Measurements from ENCODE around the gene BEND5.
A peak's percentile ranks its signal among the peaks of the same experiment; 100 is the strongest.

BEND5 gene

DNA sequence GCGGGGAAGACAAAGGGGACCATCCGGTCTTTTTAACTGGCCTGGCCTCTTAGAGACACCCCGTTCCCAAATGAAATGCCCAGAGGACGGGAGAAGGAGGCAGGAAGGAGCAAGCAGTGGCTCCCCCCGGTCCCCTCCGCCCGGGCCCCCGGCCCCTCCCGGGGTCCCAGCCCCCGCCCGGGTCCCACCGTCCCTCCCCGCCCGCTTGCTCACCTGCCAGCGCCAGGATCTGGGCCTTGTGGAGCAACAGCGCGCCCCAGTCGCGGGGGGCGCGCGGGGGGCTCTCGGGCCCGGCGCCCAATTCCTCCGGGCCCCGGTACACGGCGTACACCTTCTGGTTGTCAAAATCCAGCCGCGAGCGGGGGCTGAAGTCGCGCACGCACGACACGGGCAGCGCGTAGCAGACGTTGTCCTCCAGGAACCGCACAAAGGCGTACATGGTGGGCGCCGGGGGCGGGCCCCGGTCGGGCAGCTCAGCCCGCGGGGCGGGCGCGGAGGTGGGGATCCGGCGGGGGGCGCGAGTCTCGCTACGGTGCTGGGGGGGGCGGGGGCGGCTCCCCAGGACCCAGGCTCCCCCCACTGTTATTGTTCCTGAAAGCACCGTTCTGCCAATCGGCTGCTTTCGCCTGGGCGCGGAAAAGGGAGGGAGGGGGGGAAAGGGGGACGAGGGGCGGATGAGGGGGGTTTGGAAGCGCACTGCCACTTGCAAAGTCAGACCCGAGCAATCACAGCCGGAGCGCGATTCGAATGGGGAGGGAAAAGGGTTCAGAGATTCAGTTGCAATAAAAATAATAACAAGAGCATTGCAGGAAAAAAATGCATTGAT, at the start of gene BEND5:
Gene BEND5 (minus strand): TSS at position 499 of the 826 bp plus-strand sequence. CDS start 60 bp downstream, at position 439.
- Mint-ChIP-seq H3K9me3 (ENCODE audit: low read depth) (no peaks in the 10 kb centered on the region), H3K27ac (peak within 1 kb of the TSS; percentile 83), H3K4me3 (peak within 1 kb of the TSS; percentile 91), H3K4me1 (ENCODE audit: low read depth) (peaks cover 54% of the 10 kb centered on the region), H3K36me3 (peaks cover 5% of the 10 kb centered on the region), H3K27me3 (no peaks in the 10 kb centered on the region)

DNA sequence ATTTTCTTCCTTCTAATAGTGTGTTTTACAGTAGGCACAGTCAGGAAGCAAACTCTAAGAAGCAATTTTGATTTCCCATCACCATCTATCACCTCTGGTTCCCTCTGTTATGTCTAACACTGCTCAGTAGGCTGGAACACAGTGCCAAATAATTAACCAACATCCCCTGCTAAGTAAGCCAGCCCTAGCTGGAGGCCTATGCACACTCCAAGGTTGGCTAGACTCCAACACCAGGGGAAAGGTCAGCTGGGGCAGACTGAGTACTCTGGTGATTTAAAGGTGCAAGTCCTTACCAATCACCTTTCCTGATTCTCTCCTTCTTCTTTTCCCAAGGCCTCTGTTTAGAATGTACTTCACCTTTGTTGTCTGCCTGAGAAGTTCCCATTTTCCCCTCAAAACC, 46.5 kb upstream of the BEND5 start:
- H3K36me3 Mint-ChIP-seq = no peaks in the 10 kb centered on the region
- H3K4me3 Mint-ChIP-seq = no peak overlapping the region
- H3K4me1 Mint-ChIP-seq (ENCODE audit: low read depth) = no peaks in the 10 kb centered on the region
- peaks cover 11% of the 10 kb centered on the region for H3K27me3 Mint-ChIP-seq
- no peak overlapping the region for H3K27ac Mint-ChIP-seq
- H3K9me3 Mint-ChIP-seq (ENCODE audit: low read depth) = no peaks in the 10 kb centered on the region

- H3K9me3 Mint-ChIP-seq (ENCODE audit: low read depth) = no peaks in the 10 kb centered on the region
- no peak overlapping the region for H3K27ac Mint-ChIP-seq
- no peaks in the 10 kb centered on the region for H3K4me1 Mint-ChIP-seq (ENCODE audit: low read depth)
- H3K36me3 Mint-ChIP-seq = no peaks in the 10 kb centered on the region
- no peak overlapping the region for H3K4me3 Mint-ChIP-seq
- H3K27me3 Mint-ChIP-seq = peaks cover 7% of the 10 kb centered on the region
Observed at GRCh38 chr1:48820491-48820890, 43.8 kb upstream of the BEND5 start.

DNA sequence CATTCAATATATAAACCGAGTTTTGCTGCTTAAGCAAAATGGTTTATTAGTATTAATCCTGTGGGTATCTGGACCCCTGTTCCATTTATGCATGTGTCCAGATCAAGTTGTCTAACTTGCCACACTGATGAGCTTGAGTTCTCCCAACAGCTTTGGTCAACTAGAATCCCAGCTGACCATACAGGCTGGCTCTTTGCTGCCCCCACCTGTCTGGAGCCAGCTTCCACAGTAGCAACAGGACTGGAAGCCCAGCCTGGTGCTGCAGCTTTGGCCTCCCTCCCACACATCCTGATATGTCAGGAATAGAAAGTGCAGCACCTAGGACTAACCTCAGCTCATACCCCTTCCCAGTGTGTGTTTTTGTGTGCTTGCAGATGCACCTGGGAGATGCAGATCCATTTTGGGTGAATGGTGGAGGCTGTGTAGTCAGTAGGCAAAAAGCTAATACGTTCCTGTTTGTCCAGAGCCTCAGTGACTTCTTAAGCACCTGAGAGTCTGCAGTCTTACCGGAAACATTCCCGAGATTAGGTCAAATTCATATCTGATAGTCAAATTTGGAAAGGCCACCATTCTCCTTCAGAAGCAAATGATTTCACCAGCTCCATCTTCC, 40.9 kb upstream of the BEND5 start:
- Mint-ChIP-seq H3K27me3 (peaks cover 9% of the 10 kb centered on the region), H3K36me3 (no peaks in the 10 kb centered on the region), H3K27ac (no peak overlapping the region), H3K4me1 (ENCODE audit: low read depth) (no peaks in the 10 kb centered on the region), H3K9me3 (ENCODE audit: low read depth) (no peaks in the 10 kb centered on the region), H3K4me3 (no peak overlapping the region)

DNA sequence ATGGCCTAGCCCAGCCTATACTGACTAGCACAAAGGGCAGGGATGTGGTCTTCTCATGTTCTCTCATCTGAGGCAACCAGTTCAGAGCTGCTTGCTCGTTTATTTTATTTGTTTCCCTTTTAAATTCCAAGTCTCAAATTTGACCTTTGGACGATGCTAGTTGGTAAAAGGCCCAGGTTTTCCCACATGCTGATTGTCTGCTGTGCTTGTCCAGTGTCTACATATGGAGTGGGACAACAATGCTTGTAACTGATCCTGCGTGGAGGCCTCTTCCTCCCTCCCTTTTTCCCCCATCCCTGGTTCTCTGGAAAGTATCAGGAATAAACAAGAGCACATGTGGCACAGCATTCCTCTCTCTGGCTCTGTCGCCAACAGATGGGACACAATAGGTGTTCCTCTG, 34.0 kb upstream of the BEND5 start:
- Mint-ChIP-seq H3K9me3 (ENCODE audit: low read depth) (no peaks in the 10 kb centered on the region), H3K27ac (no peak overlapping the region), H3K36me3 (no peaks in the 10 kb centered on the region), H3K4me1 (ENCODE audit: low read depth) (no peaks in the 10 kb centered on the region), H3K4me3 (no peak overlapping the region), H3K27me3 (peaks cover 6% of the 10 kb centered on the region)

- H3K27me3 Mint-ChIP-seq = peaks cover 6% of the 10 kb centered on the region
- H3K27ac Mint-ChIP-seq = no peak overlapping the region
- no peaks in the 10 kb centered on the region for H3K4me1 Mint-ChIP-seq (ENCODE audit: low read depth)
- no peaks in the 10 kb centered on the region for H3K36me3 Mint-ChIP-seq
- no peak overlapping the region for H3K4me3 Mint-ChIP-seq
- H3K9me3 Mint-ChIP-seq (ENCODE audit: low read depth) = no peaks in the 10 kb centered on the region
Observed at GRCh38 chr1:48808496-48808895, 31.8 kb upstream of the BEND5 start.

DNA sequence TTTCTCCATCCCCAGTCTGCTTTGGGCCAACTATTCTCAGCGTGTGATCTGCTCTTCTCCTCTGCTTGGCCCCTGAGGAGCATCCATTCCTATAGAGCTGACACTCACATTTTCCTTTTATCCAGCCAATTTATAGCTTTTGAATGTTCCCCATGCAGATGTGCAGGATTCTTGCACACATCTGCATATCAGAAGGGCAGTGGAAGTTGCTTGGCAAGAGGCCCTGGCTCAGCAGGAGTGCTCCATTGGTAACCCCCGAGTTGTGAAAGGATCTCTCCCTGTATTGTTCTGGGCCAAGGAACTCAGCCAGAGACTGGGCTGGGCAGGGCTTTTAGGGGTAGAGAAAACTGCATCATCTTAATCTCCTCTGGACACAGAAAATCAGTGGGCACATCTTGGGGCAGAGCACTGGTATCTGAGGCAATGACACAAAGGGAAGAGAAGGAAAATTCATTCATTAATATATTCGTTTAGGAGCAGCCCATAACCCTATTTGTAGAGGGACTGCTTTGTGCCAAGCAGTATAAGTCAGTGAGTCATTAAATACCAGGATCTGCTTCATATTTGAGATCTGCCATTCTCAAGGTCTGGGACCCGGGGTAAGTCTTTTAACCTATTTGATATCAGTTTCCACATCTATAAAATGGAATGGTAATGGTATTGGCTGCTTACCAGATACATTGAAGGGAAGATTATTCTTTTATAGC, 31.0 kb upstream of the BEND5 start:
- Mint-ChIP-seq H3K9me3 (ENCODE audit: low read depth) (no peaks in the 10 kb centered on the region), H3K27me3 (peaks cover 6% of the 10 kb centered on the region), H3K36me3 (no peaks in the 10 kb centered on the region), H3K4me1 (ENCODE audit: low read depth) (no peaks in the 10 kb centered on the region), H3K4me3 (no peak overlapping the region), H3K27ac (no peak overlapping the region)

DNA sequence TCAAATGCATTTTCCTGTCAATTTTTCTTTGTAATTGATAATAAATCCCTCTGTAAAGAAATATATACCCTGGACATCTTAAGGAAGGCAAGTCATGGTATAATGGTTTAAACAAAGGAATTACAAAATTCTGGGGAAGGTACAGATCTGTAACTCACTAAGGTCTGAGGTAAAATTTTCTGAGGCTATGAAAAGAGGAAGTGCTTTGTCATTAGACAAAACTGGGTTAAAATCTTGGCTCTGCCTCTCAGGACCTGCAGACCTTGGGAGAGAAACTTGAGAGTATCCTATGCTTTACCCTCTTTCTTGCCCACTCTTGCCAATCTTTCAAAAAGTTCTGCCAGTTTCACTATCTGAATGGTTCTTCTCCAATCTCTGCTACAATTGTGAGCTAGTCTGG, 26.8 kb upstream of the BEND5 start:
- H3K4me1 Mint-ChIP-seq (ENCODE audit: low read depth) = no peaks in the 10 kb centered on the region
- peaks cover 11% of the 10 kb centered on the region for H3K27me3 Mint-ChIP-seq
- no peak overlapping the region for H3K4me3 Mint-ChIP-seq
- H3K9me3 Mint-ChIP-seq (ENCODE audit: low read depth) = peaks cover under 1% of the 10 kb centered on the region
- H3K27ac Mint-ChIP-seq = no peak overlapping the region
- H3K36me3 Mint-ChIP-seq = no peaks in the 10 kb centered on the region

GRCh38 chr1:48794816-48795215, 18.1 kb upstream of the BEND5 start:
- Mint-ChIP-seq H3K27me3 (peaks cover 7% of the 10 kb centered on the region), H3K36me3 (no peaks in the 10 kb centered on the region), H3K4me1 (ENCODE audit: low read depth) (no peaks in the 10 kb centered on the region), H3K9me3 (ENCODE audit: low read depth) (peaks cover 4% of the 10 kb centered on the region), H3K4me3 (no peak overlapping the region), H3K27ac (no peak overlapping the region)

GRCh38 chr1:48793863-48794262, 17.2 kb upstream of the BEND5 start:
- Mint-ChIP-seq H3K9me3 (ENCODE audit: low read depth) (peaks cover 4% of the 10 kb centered on the region), H3K4me3 (no peak overlapping the region), H3K36me3 (no peaks in the 10 kb centered on the region), H3K27me3 (peaks cover 7% of the 10 kb centered on the region), H3K4me1 (ENCODE audit: low read depth) (no peaks in the 10 kb centered on the region), H3K27ac (no peak overlapping the region)

- Mint-ChIP-seq H3K4me1 (ENCODE audit: low read depth) (no peaks in the 10 kb centered on the region), H3K36me3 (no peaks in the 10 kb centered on the region), H3K27ac (no peak overlapping the region), H3K9me3 (ENCODE audit: low read depth) (no peaks in the 10 kb centered on the region), H3K4me3 (no peak overlapping the region), H3K27me3 (peaks cover 4% of the 10 kb centered on the region)
Observed at GRCh38 chr1:48792961-48793360, 16.3 kb upstream of the BEND5 start.

GRCh38 chr1:48790397-48790796, 13.7 kb upstream of the BEND5 start:
- Mint-ChIP-seq H3K9me3 (ENCODE audit: low read depth) (no peaks in the 10 kb centered on the region), H3K4me1 (ENCODE audit: low read depth) (no peaks in the 10 kb centered on the region), H3K27me3 (peaks cover 4% of the 10 kb centered on the region), H3K4me3 (no peak overlapping the region), H3K36me3 (no peaks in the 10 kb centered on the region), H3K27ac (no peak overlapping the region)

DNA sequence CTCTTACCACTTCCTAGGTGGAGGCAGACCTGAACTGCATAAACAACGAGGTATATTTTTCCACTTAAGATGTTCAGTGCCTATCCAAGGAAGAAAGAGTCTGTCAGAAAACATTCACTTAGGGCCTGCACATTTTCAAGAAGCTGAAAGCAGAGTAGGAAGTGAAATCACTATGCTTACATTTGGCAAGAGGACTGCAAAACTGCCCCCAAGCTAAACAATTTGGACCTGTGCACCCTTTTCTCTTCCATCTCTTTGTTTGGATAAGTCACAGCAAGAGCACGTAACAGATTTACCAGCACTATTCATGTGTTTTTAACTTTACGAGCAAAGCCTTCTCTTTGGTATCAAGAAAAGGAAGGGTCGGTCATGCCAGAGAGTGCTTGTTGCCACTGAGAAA, 13.2 kb upstream of the BEND5 start:
- Mint-ChIP-seq H3K4me3 (no peak overlapping the region), H3K9me3 (ENCODE audit: low read depth) (no peaks in the 10 kb centered on the region), H3K36me3 (no peaks in the 10 kb centered on the region), H3K27me3 (peaks cover 4% of the 10 kb centered on the region), H3K27ac (no peak overlapping the region), H3K4me1 (ENCODE audit: low read depth) (no peaks in the 10 kb centered on the region)

DNA sequence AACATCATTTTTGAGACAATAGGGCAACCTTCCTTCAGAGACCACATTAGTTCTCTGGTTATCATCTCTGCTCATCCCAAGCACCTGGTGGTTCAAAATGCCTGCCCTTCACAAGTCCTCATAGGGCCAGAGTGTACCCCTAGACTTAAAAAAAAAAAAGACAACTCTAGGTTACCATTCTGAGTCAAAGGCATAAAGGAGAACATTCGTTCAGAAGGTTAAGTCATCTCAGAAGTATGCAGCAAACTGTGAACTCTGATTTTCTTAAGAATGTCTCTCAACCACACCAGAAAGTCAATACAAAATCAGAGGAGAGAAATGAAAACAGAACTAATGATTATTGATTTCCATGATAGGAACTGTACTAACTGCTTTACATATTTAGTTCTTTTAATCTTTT, 9.2 kb upstream of the BEND5 start:
- Mint-ChIP-seq H3K4me1 (ENCODE audit: low read depth) (no peaks in the 10 kb centered on the region), H3K27me3 (peaks cover 2% of the 10 kb centered on the region), H3K4me3 (no peak overlapping the region), H3K9me3 (ENCODE audit: low read depth) (no peaks in the 10 kb centered on the region), H3K36me3 (no peaks in the 10 kb centered on the region), H3K27ac (no peak overlapping the region)

GRCh38 chr1:48784301-48784700, 7.6 kb upstream of the BEND5 start:
- Mint-ChIP-seq H3K4me1 (ENCODE audit: low read depth) (no peaks in the 10 kb centered on the region), H3K36me3 (no peaks in the 10 kb centered on the region), H3K27me3 (peaks cover 2% of the 10 kb centered on the region), H3K27ac (no peak overlapping the region), H3K9me3 (ENCODE audit: low read depth) (no peaks in the 10 kb centered on the region), H3K4me3 (no peak overlapping the region)

Data from activated naive CD8-positive, alpha-beta T cell (primary cell).